Smooth muscle cell (in vitro differentiated cells): Measurements from ENCODE around the gene ADIRF. TPM values are rescaled to one million over a fixed set of nuclear protein-coding genes. Genes with fewer than 3 reads are reported as not detected.
A peak's percentile ranks its signal among the peaks of the same experiment; 100 is the strongest.

Experiments
- DNase-seq: peaks from one replicate; lab custom pipeline; 2025; ENCODE audit not compliant: unreplicated experiment; lab: John Stamatoyannopoulos, UW
- H2AFZ ChIP-seq: fragments of 200-600 bp; sonication (generic); 2 replicates; pipeline ENCODE4 v1.6.0; 2016; ENCODE audit warnings: antibody characterized with exemption, low read depth, mild to moderate bottlenecking
- H3F3A ChIP-seq: fragments of 200-600 bp; sonication (generic); 2 replicates; pipeline ENCODE4 v1.6.0; 2017; ENCODE audit warnings: antibody characterized with exemption, low read depth
- H3K27ac ChIP-seq: fragments of 200-600 bp; sonication (generic); 2 replicates; pipeline ENCODE4 v1.5.1; 2016; ENCODE audit warnings: low read depth, mild to moderate bottlenecking
- H3K27me3 ChIP-seq: fragments of 200-600 bp; sonication (generic); 2 replicates; pipeline ENCODE4 v1.6.1; 2016; ENCODE audit warnings: low read depth, mild to moderate bottlenecking
- H3K36me3 ChIP-seq: fragments of 200-600 bp; sonication (generic); 2 replicates; pipeline ENCODE4 v1.5.1; 2016; ENCODE audit warnings: low read depth
- H3K4me1 ChIP-seq: fragments of 200-600 bp; sonication (generic); 2 replicates; pipeline ENCODE4 v1.5.1; 2016; ENCODE audit warnings: low read depth
- H3K4me2 ChIP-seq: fragments of 200-600 bp; sonication (generic); 2 replicates; pipeline ENCODE4 v1.6.0; 2016; ENCODE audit warnings: mild to moderate bottlenecking
- H3K4me3 ChIP-seq: fragments of 200-600 bp; sonication (generic); 2 replicates; pipeline ENCODE4 v1.5.1; 2016; ENCODE audit warnings: mild to moderate bottlenecking
- H3K79me2 ChIP-seq: fragments of 200-600 bp; sonication (generic); 2 replicates; pipeline ENCODE4 v1.6.0; 2016; ENCODE audit warnings: low read depth, mild to moderate bottlenecking
- H3K9ac ChIP-seq: fragments of 200-600 bp; sonication (generic); 2 replicates; pipeline ENCODE4 v1.6.0; 2016; ENCODE audit warnings: low read depth
- H3K9me3 ChIP-seq: fragments of 200-600 bp; sonication (generic); replicated peaks from 2 replicates; pipeline ENCODE4 v1.5.1; 2016; ENCODE audit warnings: low read depth
- H4K20me1 ChIP-seq: fragments of 200-600 bp; sonication (generic); 2 replicates; pipeline ENCODE4 v1.6.0; 2016; ENCODE audit warnings: low read depth
- WGBS: methylation state at CpG from one replicate; pipeline ENCODE4 v1.1.7; 2016; ENCODE audit warnings: low lambda C conversion rate; 5-methylcytosine and 5-hydroxymethylcytosine counted together
- polyA plus RNA-seq: library from polyadenylated mRNA; unstranded; fragments of >200 nt; fragmentation: Nextera tagmentation; extraction: Ambion mirVana; gene quantifications from 2 replicates; pipeline ENCODE4 v1.2.1, GENCODE V29; 2016
- total RNA-seq: library from RNA; depleted of rRNA; stranded (reverse); fragments of >200 nt; gene quantifications from 2 replicates; pipeline ENCODE4 v1.2.3, GENCODE V29; 2014
- TF ChIP-seq, protein P1 (sequence below): fragments of 200-600 bp; sonication (generic); IDR thresholded peaks from 2 replicates; pipeline ENCODE4 v1.5.1; 2017; ENCODE audit warnings: borderline replicate concordance, mild to moderate bottlenecking, antibody characterized with exemption; ENCODE audit not compliant: insufficient read depth, poor library complexity, severe bottlenecking

Gene ADIRF
- total and polyA plus RNA-seq, 2 experiments from 2014 or later: 0.99 TPM; not detected in 1

DNA sequence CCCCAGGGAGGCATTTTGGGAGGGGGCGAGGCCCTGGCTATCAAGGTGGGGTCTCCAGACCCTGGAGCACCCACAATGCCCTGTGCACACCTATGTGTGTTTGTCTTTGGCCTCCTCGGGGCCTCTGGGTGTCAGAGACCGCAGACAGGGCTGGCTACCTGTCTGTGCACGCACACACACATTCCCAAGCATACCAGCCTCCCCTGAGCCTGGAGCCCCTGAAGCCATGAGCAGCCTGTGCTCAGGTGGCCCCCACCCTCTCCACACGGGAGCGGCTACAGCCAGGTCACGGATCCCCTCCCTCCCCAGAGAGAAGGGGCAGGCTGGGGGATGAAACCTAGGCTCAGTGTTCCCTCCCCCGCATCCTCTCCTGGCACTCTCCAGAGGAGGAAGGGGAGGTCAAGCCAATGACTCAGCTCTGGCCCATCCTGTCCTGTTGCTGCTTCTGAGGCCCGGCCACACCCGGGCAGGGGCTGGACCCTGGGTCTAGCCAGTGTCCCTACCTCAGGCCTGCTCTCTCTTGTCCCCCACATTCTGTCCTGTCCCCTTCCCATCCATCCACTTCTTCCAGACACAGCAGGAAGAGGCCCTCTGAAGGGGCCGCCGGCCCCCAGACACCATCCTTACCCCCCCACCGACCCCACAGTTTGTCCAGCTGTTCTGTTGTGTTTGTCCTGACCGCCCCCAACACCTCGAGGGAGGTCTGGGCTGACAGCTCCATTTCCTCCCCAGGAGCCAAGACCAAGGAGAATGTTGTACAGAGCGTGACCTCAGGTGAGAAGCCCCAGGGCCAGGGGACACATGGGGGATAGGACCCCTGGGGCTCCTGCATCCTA, 9.2 kb upstream of the ADIRF start:
- H3K27ac ChIP-seq: peak overlapping the region; percentile 28
- WGBS: 52% methylated on average over 15 of the region's 16 CpGs
- H3K4me2 ChIP-seq: peak overlapping the region; percentile 43
- no peak for DNase-seq
- TF ChIP-seq, protein P1, sequence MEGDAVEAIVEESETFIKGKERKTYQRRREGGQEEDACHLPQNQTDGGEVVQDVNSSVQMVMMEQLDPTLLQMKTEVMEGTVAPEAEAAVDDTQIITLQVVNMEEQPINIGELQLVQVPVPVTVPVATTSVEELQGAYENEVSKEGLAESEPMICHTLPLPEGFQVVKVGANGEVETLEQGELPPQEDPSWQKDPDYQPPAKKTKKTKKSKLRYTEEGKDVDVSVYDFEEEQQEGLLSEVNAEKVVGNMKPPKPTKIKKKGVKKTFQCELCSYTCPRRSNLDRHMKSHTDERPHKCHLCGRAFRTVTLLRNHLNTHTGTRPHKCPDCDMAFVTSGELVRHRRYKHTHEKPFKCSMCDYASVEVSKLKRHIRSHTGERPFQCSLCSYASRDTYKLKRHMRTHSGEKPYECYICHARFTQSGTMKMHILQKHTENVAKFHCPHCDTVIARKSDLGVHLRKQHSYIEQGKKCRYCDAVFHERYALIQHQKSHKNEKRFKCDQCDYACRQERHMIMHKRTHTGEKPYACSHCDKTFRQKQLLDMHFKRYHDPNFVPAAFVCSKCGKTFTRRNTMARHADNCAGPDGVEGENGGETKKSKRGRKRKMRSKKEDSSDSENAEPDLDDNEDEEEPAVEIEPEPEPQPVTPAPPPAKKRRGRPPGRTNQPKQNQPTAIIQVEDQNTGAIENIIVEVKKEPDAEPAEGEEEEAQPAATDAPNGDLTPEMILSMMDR: no peak
- no peaks in the 10 kb centered on the region for H4K20me1 ChIP-seq
- H2AFZ ChIP-seq: no peak overlapping the region
- no peak overlapping the region for H3K4me3 ChIP-seq
- peaks cover 29% of the 10 kb centered on the region for H3K4me1 ChIP-seq
- no peak overlapping the region for H3K9ac ChIP-seq
- H3K9me3 ChIP-seq: no peaks in the 10 kb centered on the region
- no peaks in the 10 kb centered on the region for H3K79me2 ChIP-seq
- no peaks in the 10 kb centered on the region for H3K27me3 ChIP-seq
- H3K36me3 ChIP-seq: no peaks in the 10 kb centered on the region
- no peaks in the 10 kb centered on the region for H3F3A ChIP-seq

DNA sequence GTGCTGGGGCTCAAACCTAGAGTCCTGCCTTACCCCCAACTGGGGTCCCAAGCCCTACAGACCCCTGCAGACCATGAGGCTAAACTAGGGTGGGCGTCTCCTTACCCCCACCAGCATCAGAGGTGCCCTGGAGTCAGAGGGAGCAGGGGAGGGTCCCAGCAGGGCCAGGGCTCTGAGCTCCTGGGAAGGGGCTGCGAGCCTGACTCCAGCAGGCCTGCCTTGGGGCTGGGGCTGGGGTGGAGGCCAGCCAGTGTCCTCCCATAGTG, 8.6 kb upstream of the ADIRF start:
- no peaks in the 10 kb centered on the region for H4K20me1 ChIP-seq
- H3K4me2 ChIP-seq: peak overlapping the region; percentile 43
- no peak overlapping the region for H3K4me3 ChIP-seq
- H3K27me3 ChIP-seq: no peaks in the 10 kb centered on the region
- no peaks in the 10 kb centered on the region for H3F3A ChIP-seq
- no peak overlapping the region for H3K9ac ChIP-seq
- DNase-seq: no peak
- no peaks in the 10 kb centered on the region for H3K9me3 ChIP-seq
- H3K27ac ChIP-seq: peak overlapping the region; percentile 28
- TF ChIP-seq, protein P1: no peak
- peaks cover 24% of the 10 kb centered on the region for H3K4me1 ChIP-seq
- no peaks in the 10 kb centered on the region for H3K36me3 ChIP-seq
- no peak overlapping the region for H2AFZ ChIP-seq
- H3K79me2 ChIP-seq: no peaks in the 10 kb centered on the region
- WGBS: 90% methylated on average over 2 of the region's 2 CpGs

DNA sequence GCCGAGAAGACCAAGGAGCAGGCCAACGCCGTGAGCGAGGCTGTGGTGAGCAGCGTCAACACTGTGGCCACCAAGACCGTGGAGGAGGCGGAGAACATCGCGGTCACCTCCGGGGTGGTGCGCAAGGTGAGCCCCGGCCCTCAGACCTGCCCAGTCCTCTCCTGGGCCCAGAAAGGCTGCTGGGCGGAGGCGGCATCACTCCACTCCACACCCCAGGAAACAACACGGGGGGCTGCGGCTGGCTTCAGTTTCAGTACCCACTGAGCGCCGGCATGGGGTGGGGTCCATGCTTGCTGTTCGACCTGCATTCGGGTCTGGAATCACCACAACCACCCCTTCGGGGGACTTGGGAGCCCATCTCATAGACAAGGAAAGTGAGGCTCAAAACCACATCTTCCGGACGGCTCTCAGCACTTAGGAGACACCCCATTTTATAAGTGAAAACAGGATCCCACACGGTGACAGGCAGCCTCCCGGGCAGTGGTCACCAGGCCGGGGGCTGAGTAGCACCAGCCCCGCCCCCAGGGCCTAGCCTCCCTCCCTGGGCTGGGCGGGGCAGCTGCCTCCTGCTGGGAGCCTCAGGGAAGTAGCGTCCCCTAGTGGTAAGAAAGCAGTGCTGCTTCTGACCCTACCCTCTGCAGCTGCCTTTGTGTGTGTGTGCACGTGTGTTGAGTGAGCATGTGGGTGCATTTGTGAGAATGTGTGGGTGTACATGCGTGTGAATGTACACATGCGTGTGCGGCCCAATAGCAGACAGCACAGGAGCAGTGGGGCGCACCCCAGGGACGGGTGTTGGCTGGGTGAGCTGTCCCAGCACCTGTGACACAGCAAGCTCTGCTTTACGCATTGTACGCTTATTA, 8.0 kb upstream of the ADIRF start:
- TF ChIP-seq, protein P1: peak; percentile 93
- no peaks in the 10 kb centered on the region for H3K9me3 ChIP-seq
- H3K4me3 ChIP-seq: no peak overlapping the region
- H3K9ac ChIP-seq: no peak overlapping the region
- H4K20me1 ChIP-seq: no peaks in the 10 kb centered on the region
- 70% methylated on average over 37 of the region's 37 CpGs for WGBS
- H3K79me2 ChIP-seq: no peaks in the 10 kb centered on the region
- H3K4me1 ChIP-seq: peaks cover 18% of the 10 kb centered on the region
- DNase-seq: no peak
- peak overlapping the region; percentile 28 for H3K27ac ChIP-seq
- H3K4me2 ChIP-seq: no peak overlapping the region
- no peak overlapping the region for H2AFZ ChIP-seq
- no peaks in the 10 kb centered on the region for H3K36me3 ChIP-seq
- no peaks in the 10 kb centered on the region for H3F3A ChIP-seq
- H3K27me3 ChIP-seq: no peaks in the 10 kb centered on the region
